WTC11 (cell line): ENCODE measurements around the gene FOXC2.

Experiments
- EMX1 ChIP-seq: fragments of 250-450 bp; sonication (Bioruptor Pico); IDR thresholded peaks from 2 replicates; pipeline ENCODE4 v1.8.0; 2021; ENCODE audit warnings: mild to moderate bottlenecking
- TF ChIP-seq, protein P1 (sequence below): fragments of 200-600 bp; IDR thresholded peaks from 2 replicates; pipeline ENCODE4 v1.8.0; 2022; ENCODE audit warnings: antibody characterized with exemption

DNA sequence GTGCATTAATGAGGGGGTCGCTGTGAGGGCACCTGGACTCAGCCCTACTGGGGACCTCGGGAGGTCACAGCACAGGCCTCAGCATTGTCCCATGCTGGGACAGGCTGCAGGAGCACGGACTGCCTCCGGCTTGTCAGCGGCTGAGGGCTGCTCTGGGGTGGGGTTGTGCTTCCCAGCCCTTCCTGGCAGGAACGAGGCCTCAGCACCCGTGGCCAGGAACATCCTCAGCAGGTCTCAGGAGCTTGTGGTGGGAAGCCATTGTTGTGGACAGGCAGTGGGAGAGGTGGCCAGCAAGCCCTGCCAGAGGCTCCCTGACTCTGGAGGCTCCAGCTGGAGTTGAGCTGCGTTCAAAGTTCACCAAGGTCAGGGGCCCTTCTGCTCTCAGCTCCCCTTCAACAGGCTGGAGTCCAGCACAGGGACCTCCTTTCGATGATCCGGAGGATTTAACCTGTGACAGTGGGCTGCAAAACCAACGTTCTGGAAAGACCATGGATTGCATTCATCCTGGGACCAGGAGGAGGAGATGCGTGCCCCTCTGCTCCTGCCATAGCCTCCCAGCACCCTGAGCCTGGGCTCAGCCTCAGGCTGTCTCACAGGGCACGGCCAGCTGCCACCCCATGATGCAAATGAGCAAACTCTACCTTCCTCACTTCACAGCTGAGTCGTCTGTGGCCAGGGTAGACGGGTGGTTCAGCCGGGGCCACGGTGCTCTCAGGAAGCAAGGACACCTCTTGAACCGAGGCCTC, 44.3 kb downstream of the FOXC2 start:
- TF ChIP-seq, protein P1, sequence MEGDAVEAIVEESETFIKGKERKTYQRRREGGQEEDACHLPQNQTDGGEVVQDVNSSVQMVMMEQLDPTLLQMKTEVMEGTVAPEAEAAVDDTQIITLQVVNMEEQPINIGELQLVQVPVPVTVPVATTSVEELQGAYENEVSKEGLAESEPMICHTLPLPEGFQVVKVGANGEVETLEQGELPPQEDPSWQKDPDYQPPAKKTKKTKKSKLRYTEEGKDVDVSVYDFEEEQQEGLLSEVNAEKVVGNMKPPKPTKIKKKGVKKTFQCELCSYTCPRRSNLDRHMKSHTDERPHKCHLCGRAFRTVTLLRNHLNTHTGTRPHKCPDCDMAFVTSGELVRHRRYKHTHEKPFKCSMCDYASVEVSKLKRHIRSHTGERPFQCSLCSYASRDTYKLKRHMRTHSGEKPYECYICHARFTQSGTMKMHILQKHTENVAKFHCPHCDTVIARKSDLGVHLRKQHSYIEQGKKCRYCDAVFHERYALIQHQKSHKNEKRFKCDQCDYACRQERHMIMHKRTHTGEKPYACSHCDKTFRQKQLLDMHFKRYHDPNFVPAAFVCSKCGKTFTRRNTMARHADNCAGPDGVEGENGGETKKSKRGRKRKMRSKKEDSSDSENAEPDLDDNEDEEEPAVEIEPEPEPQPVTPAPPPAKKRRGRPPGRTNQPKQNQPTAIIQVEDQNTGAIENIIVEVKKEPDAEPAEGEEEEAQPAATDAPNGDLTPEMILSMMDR: no peak
- TF ChIP-seq EMX1: no peak
